Measurements from ENCODE around the gene IBSP.

The IBSP gene

GRCh38 chr4:87844452-87844851 lies 45.1 kb downstream of the IBSP start:
- Histone ChIP-seq H3K27ac (ENCODE audit: low read depth, low read length, poor library complexity, severe bottlenecking) (no peak overlapping the region), H2AFZ (ENCODE audit: low read length) (no peak overlapping the region), H3F3A (ENCODE audit: insufficient read depth, low read length) (no peaks in the 10 kb centered on the region), H3K79me2 (ENCODE audit: insufficient read depth, low read length) (no peaks in the 10 kb centered on the region), H3K27me3 (ENCODE audit: insufficient read depth, low read length) (no peaks in the 10 kb centered on the region), H3K9me3 (ENCODE audit: low read length) (no peaks in the 10 kb centered on the region), H3K4me3 (ENCODE audit: low read depth, low read length, poor library complexity, severe bottlenecking) (no peak overlapping the region), H3K9ac (ENCODE audit: low read length) (no peak overlapping the region), H3K4me1 (ENCODE audit: insufficient read depth, low read length, severe bottlenecking) (no peaks in the 10 kb centered on the region), H3K9me2 (ENCODE audit: low read depth, low read length) (no peaks in the 10 kb centered on the region), H3K36me3 (ENCODE audit: insufficient read depth, low read length) (no peaks in the 10 kb centered on the region), H4K20me1 (ENCODE audit: insufficient read depth, low read length) (no peaks in the 10 kb centered on the region), H3K4me2 (ENCODE audit: low read length) (no peak overlapping the region)
- TF ChIP-seq CTCF (IDR thresholded peaks at IDR 0.05; ENCODE audit: low read length): no peak
- no peak for TF ChIP-seq EZH2 (IDR thresholded peaks at IDR 0.05; ENCODE audit: borderline replicate concordance, low read length)

- Histone ChIP-seq H3K27me3 (ENCODE audit: insufficient read depth, low read length) (no peaks in the 10 kb centered on the region), H3K36me3 (ENCODE audit: insufficient read depth, low read length) (no peaks in the 10 kb centered on the region), H2AFZ (ENCODE audit: low read length) (no peak overlapping the region), H3K4me3 (ENCODE audit: low read depth, low read length, poor library complexity, severe bottlenecking) (no peak overlapping the region), H3K9ac (ENCODE audit: low read length) (no peak overlapping the region), H3K27ac (ENCODE audit: low read depth, low read length, poor library complexity, severe bottlenecking) (no peak overlapping the region), H3K4me2 (ENCODE audit: low read length) (no peak overlapping the region), H3F3A (ENCODE audit: insufficient read depth, low read length) (no peaks in the 10 kb centered on the region), H3K9me3 (ENCODE audit: low read length) (no peaks in the 10 kb centered on the region), H3K79me2 (ENCODE audit: insufficient read depth, low read length) (no peaks in the 10 kb centered on the region), H3K9me2 (ENCODE audit: low read depth, low read length) (no peaks in the 10 kb centered on the region), H3K4me1 (ENCODE audit: insufficient read depth, low read length, severe bottlenecking) (no peaks in the 10 kb centered on the region), H4K20me1 (ENCODE audit: insufficient read depth, low read length) (no peaks in the 10 kb centered on the region)
- TF ChIP-seq EZH2 (IDR thresholded peaks at IDR 0.05; ENCODE audit: borderline replicate concordance, low read length) (no peak), CTCF (IDR thresholded peaks at IDR 0.05; ENCODE audit: low read length) (no peak)
These were observed 46.9 kb downstream of the IBSP start for GRCh38 chr4:87846226-87846625.

- Histone ChIP-seq H3K27me3 (ENCODE audit: insufficient read depth, low read length) (no peaks in the 10 kb centered on the region), H2AFZ (ENCODE audit: low read length) (no peak overlapping the region), H3K9me3 (ENCODE audit: low read length) (no peaks in the 10 kb centered on the region), H3K4me2 (ENCODE audit: low read length) (no peak overlapping the region), H3F3A (ENCODE audit: insufficient read depth, low read length) (no peaks in the 10 kb centered on the region), H3K27ac (ENCODE audit: low read depth, low read length, poor library complexity, severe bottlenecking) (no peak overlapping the region), H4K20me1 (ENCODE audit: insufficient read depth, low read length) (no peaks in the 10 kb centered on the region), H3K4me1 (ENCODE audit: insufficient read depth, low read length, severe bottlenecking) (no peaks in the 10 kb centered on the region), H3K9ac (ENCODE audit: low read length) (no peak overlapping the region), H3K79me2 (ENCODE audit: insufficient read depth, low read length) (no peaks in the 10 kb centered on the region), H3K9me2 (ENCODE audit: low read depth, low read length) (no peaks in the 10 kb centered on the region), H3K36me3 (ENCODE audit: insufficient read depth, low read length) (no peaks in the 10 kb centered on the region), H3K4me3 (ENCODE audit: low read depth, low read length, poor library complexity, severe bottlenecking) (no peak overlapping the region)
- TF ChIP-seq EZH2 (IDR thresholded peaks at IDR 0.05; ENCODE audit: borderline replicate concordance, low read length) (no peak), CTCF (IDR thresholded peaks at IDR 0.05; ENCODE audit: low read length) (peak; percentile 51; the same call in 1 of the 2 replicates)
These were observed 49.4 kb downstream of the IBSP start for GRCh38 chr4:87848622-87849351.
